ENCODE data around the gene ZNF106. TPM values are rescaled to one million over a fixed set of nuclear protein-coding genes. Genes with fewer than 3 reads are reported as not detected.

ZNF106 gene
- total RNA-seq, 1 experiment from 2014 or later, result 28.5 TPM

- TF ChIP-seq EZH2phosphoT487 (IDR thresholded peaks at IDR 0.05; ENCODE audit: borderline replicate concordance), result no peak
- no peak for TF ChIP-seq ZBTB33 (IDR thresholded peaks at IDR 0.05; ENCODE audit: extremely low read depth, insufficient replicate concordance, low read length)
- TF ChIP-seq JUND (IDR thresholded peaks at IDR 0.05), result no peak
These were observed 7.3 kb downstream of the ZNF106 start (continued) for GRCh38 chr15:42483677-42484076.

GRCh38 chr15:42482701-42483100 lies 8.2 kb downstream of the ZNF106 start:
- ChIA-PET RAD21 (ENCODE audit: low non-redundant PET in 1 of 2, low total read pairs in 2 of 2, uncharacterized antibody in 2 of 2, unreplicated experiment in 2 of 2) (no interaction called here), POLR2A (no interaction called here), CTCF (no interaction called here)
- no peaks in the 10 kb centered on the region for H3K9me3 ChIP-seq (ENCODE audit: control insufficient read depth in 1 of 2, insufficient read depth in 1 of 2, low read depth in 1 of 2, low read length in 2 of 2)
- H3K4me2 ChIP-seq (ENCODE audit: low read length), result no peak overlapping the region
- no peak for ATAC-seq
- H3K79me2 ChIP-seq (ENCODE audit: insufficient read depth, low read length), result peaks cover 34% of the 10 kb centered on the region
- TF ChIP-seq EZH2phosphoT487 (IDR thresholded peaks at IDR 0.05; ENCODE audit: borderline replicate concordance), result no peak
- H2AFZ ChIP-seq (ENCODE audit: low read depth, low read length, poor library complexity, severe bottlenecking), result no peak overlapping the region
- H3K4me3 ChIP-seq (replicated peaks in 1 of 2; ENCODE audit: low read depth in 1 of 2, low read length in 2 of 2), result no peak overlapping the region
- no TSS peak for BruUV-seq (replicated peaks)
- no peaks in the 10 kb centered on the region for H3K4me1 ChIP-seq (ENCODE audit: control insufficient read depth in 1 of 2, insufficient read depth in 2 of 2, low read length in 2 of 2)
- no peaks in the 10 kb centered on the region for H3K27me3 ChIP-seq (ENCODE audit: insufficient read depth, low read length)
- no peak overlapping the region for H3K27ac ChIP-seq (ENCODE audit: low read depth, low read length)
- intact Hi-C loops (cut with micrococcal nuclease), result no loop called here
- H3K36me3 ChIP-seq (ENCODE audit: control insufficient read depth in 1 of 2, insufficient read depth in 2 of 2, low read length in 2 of 2), result no peaks in the 10 kb centered on the region
- DNase-seq (ENCODE audit: low read depth, low spot score), result no peak
- no peak overlapping the region for H3K9ac ChIP-seq (ENCODE audit: low read length)
- H4K20me1 ChIP-seq (ENCODE audit: insufficient read depth), result no peaks in the 10 kb centered on the region
- H3K9me2 ChIP-seq (ENCODE audit: insufficient read depth), result no peaks in the 10 kb centered on the region

- no peaks in the 10 kb centered on the region for H4K20me1 ChIP-seq (ENCODE audit: insufficient read depth)
- ATAC-seq (no peak), DNase-seq (ENCODE audit: low read depth, low spot score) (no peak)
- H3K79me2 ChIP-seq (ENCODE audit: insufficient read depth, low read length), result peaks cover 24% of the 10 kb centered on the region
- H3K27ac ChIP-seq (ENCODE audit: low read depth, low read length), result no peak overlapping the region
- H3K36me3 ChIP-seq (ENCODE audit: control insufficient read depth in 1 of 2, insufficient read depth in 2 of 2, low read length in 2 of 2), result 0 out of 4 replicates have a peak, but pooled peaks cover 0 to 6% of the 10 kb centered on the region in 2 experiments
- no peak overlapping the region for H3K4me2 ChIP-seq (ENCODE audit: low read length)
- POLR2A ChIA-PET, result no interaction called here
- no peaks in the 10 kb centered on the region for H3K27me3 ChIP-seq (ENCODE audit: insufficient read depth, low read length)
- TF ChIP-seq JUND (IDR thresholded peaks at IDR 0.05) (no peak), REST (IDR thresholded peaks at IDR 0.05; ENCODE audit: low read depth) (no peak), SIN3A (IDR thresholded peaks at IDR 0.05; ENCODE audit: low read depth) (no peak)
- no peaks in the 10 kb centered on the region for H3K9me3 ChIP-seq (ENCODE audit: control insufficient read depth in 1 of 2, insufficient read depth in 1 of 2, low read depth in 1 of 2, low read length in 2 of 2)
- H3K9me2 ChIP-seq (ENCODE audit: insufficient read depth), result no peaks in the 10 kb centered on the region
- H3K4me3 ChIP-seq (replicated peaks in 1 of 2; ENCODE audit: low read depth in 1 of 2, low read length in 2 of 2), result no peak overlapping the region
- H2AFZ ChIP-seq (ENCODE audit: low read depth, low read length, poor library complexity, severe bottlenecking), result no peak overlapping the region
- CTCF ChIA-PET, result interaction anchor here (1.2 kb wide), 1 partner anchor 12 kb away, joined by 3 read pairs; no protein-coding TSS in a partner anchor
- H3K4me1 ChIP-seq (ENCODE audit: control insufficient read depth in 1 of 2, insufficient read depth in 2 of 2, low read length in 2 of 2), result no peaks in the 10 kb centered on the region
- intact Hi-C loops (cut with micrococcal nuclease), result loop anchor here (5.0 kb wide), 2 partner anchors 177 to 393 kb away; no protein-coding TSS in a partner anchor
- no peak overlapping the region for H3K9ac ChIP-seq (ENCODE audit: low read length)
- BruUV-seq (replicated peaks), result no TSS peak
- RAD21 ChIA-PET (ENCODE audit: low non-redundant PET in 1 of 2, low total read pairs in 2 of 2, uncharacterized antibody in 2 of 2, unreplicated experiment in 2 of 2), result interaction anchor here in 1 of 2 experiments (0.6 kb wide), 1 partner anchor 40 kb away, joined by 3 read pairs; no protein-coding TSS in a partner anchor
These were observed 16.1 kb downstream of the ZNF106 start for GRCh38 chr15:42474827-42475226.
